SKM-1 (cell line): Measurements from ENCODE around the gene SPOPL.
"Not testable (repeated sequence)": the region's sequence is repeated elsewhere in the genome, so short reads cannot be mapped to it uniquely, and the experiment has no call there.

Source experiments
- DNase-seq: peaks from one replicate; lab custom pipeline; 2025; ENCODE audit not compliant: unreplicated experiment; lab: John Stamatoyannopoulos, UW

The SPOPL gene

DNA sequence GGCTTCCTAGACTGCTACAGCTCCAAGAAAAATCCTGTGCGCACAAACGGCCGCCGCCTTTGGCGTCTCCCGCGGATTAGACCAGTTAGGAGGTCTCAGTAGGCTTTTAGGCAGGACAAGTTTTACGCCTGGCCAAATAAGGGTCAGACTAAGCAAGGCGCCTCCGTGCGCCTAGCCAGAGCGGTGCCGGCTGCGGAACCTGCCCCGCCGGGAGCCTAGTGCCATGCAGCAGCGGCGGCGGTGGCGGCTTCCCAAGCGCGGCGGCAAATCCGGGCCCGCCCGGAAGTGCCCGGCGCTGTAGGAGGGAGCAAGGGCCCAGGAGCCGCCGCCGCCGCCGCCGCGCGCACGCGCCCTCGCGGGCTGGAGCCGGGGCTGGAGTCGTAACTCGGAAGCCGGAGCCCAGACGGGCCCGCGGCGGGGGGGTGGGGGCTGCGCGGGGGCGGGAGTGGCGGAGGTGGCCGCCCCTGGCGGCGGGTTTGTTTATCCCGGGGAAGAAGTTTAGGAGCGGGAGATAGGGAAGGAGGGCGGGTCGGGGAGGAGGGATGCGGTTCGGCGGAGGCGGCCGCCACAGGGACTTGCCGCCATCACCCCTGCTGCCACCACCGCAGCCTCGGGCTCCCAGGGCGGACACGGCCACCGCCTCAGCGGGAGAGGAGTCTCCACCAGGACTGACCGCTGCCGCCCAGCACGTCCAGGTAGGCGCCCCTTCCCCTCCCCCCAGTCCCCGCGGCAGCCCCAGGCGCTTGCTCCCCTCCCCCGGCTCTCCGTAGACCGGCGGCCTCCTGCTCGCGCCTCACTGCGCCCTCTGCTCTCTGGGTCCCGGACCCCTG is at the start of gene SPOPL:
TSS of gene SPOPL (plus strand) at position 346 of the 830 bp plus-strand sequence. CDS start 48,447 bp downstream, outside the sequence.
- DNase-seq = peak; percentile 77

- no peak for DNase-seq
Observed at GRCh38 chr2:138452324-138452723, 49.2 kb upstream of the SPOPL start.

GRCh38 chr2:138453815-138454214 is 47.8 kb upstream of the SPOPL start:
- no peak for DNase-seq

DNA sequence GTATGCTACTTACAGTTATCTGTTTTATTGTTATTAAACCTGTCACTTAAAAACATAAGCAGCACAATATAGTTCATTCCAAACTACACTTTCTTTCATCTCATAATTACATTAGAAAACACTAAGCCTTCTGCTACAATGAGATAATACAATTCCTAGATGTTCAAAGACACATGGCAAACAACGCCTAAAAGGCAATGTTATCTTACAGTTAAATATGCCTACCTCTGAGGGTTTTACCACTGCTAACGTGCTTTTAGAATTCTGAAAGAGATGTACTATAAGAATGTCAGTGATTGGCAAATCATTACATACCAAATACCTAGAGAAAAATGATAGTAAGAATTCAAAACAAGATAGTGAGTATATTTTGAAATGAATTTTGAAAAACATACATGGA is 46.8 kb upstream of the SPOPL start:
- no peak for DNase-seq

GRCh38 chr2:138455275-138455674 is 46.3 kb upstream of the SPOPL start:
- no peak for DNase-seq

DNA sequence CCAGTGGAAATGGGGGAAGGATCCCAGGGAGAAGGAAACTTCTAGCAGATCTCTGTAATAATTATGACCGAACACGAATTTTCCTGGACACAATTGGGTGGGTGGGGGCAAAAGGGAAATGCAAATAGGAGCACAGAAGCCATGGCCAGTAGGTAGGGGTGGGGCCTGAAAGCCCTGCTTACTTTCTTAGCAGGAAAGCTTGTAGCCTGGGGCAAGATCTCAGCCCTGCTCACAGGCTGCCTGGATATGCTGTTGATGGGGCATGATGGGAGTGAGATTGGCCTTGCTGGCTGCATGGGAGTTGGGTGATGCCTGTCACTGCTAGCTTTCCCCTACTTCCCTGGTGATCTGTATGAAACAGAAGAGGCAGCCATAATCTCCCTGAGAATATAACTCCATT is 45.9 kb upstream of the SPOPL start:
- DNase-seq = no peak

DNA sequence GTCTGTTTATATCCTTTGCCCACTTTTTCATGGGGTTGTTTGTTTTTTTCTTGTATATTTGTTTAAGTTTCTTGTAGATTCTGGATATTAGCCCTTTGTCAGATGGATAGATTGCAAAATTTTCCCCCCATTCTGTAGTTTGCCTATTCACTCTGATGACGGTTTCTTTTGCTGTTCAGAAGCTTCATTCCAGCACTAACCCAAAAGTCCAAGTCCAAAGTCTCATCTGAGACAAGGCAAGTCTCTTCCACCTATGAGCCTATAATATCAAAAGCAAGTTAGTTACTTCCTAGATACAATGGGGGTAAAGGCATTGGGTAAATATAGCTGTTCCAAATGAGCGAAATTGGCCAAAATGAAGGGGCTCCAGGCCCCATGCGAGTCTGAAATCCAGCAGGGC is 38.9 kb upstream of the SPOPL start:
- DNase-seq = not testable (repeated sequence)

- no peak for DNase-seq
Observed at GRCh38 chr2:138468617-138469016, 33.0 kb upstream of the SPOPL start.

DNA sequence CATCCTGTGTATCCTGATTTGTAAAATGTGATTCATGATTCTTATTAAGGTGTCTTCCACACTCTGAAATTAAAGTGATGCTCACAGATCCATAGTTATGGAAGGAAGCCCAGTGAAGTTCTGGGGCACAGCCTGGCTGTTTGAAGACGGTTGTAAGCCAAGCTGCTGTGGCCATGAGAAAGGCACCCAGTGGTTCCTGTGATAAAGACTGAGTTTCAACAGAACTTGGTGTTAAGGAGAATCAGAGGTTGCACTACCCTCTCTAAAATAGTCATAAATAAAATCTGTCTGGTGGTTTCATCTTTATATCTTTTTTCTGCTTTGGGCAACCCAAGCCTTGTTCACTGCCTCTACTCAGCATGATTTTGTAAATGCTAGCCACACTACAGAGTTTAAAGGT is 32.2 kb upstream of the SPOPL start:
- no peak for DNase-seq

- DNase-seq = no peak
Observed at GRCh38 chr2:138470941-138471340, 30.6 kb upstream of the SPOPL start.

DNA sequence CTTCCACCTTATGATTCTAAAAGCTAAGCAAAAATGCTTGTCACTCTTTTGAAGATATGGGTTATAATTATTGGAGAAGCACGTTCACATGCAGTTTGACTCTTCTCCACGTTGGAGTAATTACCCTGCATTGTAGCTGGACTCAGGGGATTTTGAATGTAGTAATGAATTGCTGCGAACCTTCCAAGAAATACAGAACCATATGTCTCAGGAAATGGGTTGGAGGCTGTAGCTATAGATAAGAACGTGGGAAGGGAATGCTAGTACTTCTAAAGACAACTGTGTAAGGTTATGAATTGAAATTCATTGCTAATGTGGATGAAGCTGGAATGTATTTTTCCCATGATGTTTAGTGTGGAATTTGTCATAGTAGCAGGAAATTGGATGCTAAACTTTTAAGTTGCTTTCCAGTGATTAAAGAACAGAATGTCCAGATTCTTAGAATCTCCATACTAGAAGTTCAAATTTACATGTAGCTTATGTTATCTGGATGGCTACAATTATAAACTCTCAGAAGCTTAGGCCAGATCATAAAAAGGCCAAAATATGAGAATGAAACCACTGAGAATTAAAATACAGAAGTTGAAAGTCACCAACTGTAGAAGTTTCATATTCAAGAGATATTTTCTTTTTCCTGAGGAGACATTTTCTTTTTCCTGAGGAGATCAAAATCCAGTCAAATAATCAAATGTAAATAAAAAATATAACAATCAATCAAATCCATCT is 27.3 kb upstream of the SPOPL start:
- DNase-seq = no peak

DNA sequence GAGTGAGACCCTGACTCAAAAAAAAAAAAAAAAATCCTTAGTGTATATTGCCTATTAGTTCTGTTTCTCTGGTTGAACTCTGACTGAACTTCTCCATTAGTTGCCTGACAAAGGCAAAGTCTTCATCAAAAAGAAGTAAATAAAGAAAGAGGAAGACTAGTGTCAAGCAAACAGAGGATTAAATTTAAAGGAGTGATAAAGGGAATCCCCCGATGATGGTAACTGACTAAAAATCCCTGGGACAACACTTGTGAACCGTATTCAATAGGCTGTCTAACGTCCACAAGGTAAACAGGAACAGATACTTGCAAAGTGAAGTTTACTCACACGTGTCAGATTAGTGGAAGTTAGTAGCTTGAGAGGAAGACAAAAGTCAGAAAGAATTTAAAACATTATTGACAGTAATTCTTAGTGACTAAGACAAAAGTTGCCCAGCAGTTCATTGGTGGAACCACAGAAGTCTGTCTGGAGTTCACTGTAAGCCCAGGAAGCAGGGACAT is 26.2 kb upstream of the SPOPL start:
- DNase-seq = peak; percentile 43

DNA sequence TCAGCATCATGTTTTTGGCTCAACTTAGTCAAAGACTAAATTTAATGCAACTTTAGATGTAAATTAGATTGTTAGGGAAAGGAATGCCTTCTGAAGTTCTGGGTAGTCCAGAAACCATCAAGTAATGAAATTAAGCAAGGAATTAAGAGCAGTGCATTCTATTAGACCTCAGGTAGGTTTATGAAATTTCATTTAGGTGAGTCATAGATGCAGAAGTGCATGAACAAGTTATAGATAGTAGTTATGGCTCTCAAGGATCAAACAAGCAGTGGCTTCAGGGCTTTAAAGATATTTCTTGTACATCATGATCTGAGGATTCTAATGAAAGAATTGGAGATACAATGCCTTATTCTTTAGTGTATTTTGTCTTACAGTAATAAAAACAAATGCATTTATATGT is 25.4 kb upstream of the SPOPL start:
- DNase-seq = no peak

DNA sequence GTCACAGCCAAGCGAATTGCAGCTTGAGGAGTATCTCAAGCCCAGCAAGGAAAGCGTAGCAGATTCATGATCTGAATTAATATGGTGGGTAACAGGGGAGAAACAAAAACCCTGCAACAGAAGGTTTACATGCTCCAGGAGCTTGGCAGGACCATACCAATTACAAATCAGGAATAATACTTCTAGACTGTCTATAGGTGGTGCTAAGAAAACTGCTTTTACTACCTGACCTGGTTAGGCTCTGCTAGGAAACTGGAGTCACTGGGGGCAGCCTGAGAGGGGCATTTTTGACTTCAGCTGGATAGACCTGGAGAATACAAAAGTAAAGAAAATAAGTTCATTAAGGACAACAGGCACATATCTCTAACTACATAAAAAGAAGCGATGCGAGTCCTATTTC is 24.6 kb upstream of the SPOPL start:
- no peak for DNase-seq

DNA sequence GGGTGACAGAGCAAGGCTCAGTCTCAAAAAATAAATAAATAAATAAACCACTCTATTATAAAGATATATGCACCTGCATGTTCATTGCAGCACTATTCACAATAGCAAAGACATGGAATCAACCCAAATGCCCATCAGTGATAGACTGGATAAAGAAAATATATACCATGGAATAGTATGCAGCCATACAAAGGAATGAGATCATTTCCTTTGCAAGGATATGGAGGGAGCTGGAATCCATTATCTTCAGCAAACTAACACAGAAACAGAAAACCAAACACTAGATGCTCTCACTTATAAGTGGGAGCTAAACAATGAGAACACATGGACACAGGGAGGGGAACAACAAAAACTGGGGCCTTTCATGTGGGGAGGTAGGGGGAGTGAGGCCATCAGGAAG is 18.8 kb upstream of the SPOPL start:
- not testable (repeated sequence) for DNase-seq

DNA sequence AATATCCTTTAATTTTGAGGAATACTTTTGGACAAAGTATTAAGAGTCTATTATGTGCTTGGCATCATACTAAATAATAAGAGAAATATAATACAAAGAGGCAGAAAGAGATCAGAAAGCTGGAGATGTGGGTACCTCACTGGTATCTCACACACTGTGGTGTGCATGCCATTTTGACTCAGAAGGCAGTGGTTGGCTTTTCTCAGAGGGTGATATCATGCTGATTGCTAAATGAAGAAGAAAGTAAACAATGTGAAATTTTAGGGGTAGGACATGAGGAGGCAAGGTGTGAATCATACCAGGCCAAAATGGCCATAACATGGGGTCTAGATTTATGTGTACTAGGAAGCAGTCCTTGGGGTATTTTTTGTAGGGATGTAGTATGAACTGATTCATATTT is 16.6 kb upstream of the SPOPL start:
- DNase-seq = no peak

DNA sequence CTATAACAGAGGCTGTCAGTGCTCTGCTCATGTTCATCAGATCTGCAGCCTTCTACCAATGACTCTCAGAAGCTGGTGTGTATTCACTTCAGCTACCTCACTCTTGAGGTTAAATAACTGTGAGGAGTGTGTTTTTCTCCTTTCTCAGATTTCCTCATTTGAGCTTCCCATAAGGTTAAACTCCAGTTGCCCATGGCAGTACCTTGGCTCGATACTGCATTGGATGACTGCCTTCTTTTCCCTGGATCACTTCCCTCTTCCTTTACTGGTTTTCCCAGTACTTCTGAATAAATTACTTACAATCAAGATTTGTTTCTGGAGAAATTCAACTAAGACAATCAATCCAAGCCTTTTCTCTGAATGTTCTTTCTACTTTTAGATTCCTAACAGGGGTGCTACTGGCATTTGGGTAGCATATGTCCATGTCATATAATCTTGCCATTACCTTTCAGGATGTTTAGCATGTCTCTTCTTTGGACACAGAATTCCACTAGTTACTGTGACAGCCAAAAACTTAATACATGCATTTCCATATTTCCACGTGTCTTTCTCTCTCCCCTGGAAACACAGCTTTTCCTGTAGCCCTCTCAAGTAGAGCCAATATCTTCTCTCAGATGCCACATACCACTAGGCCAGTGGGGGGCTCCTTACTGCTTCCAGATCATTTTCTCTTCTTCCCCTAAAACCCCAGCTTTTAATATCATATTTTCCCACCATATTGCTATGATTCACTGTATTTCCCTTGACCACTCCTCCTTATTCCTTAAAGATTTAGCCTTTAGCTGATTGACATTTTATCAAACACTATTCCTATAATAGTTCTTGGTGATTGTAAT is 15.0 kb upstream of the SPOPL start:
- DNase-seq = no peak

DNA sequence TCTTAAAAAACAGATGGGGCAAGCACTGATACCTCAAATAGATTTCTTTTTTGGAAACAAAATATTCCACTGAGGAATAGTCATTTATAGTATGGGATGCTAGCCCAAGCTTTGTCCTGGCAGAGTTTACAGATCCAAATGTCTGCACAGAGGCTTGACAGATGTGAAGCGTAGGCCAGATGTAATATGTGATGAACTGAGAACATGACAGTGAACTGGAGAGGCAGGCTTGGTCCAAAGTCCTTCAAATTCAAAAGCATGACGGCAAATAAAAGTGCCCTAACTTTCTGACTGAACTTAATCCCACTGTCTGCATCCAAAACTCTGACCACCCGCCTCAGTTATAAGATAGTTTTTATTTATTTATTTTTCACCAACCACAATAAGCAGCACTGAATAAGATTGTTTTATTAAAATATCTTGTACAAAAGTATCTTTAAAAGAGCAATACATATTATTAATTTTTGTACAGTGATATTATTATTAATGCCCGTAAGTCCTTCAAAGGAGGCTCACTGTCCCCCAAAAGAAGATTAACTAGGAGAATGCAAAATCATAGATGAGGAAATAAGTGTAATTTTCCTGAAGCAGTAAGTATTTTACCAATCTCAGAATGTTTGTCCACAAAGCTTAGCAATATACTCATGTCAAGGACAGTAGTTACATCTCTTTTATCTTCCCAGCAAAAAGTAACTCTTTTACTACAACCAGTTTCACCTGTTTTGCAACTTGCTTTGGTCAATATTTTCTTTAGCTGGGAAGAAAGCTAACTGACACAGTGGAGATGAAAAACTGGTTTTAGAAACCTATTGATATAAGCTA is 10.7 kb upstream of the SPOPL start:
- DNase-seq = no peak

GRCh38 chr2:138491495-138491862 is 10.1 kb upstream of the SPOPL start:
- no peak for DNase-seq

DNA sequence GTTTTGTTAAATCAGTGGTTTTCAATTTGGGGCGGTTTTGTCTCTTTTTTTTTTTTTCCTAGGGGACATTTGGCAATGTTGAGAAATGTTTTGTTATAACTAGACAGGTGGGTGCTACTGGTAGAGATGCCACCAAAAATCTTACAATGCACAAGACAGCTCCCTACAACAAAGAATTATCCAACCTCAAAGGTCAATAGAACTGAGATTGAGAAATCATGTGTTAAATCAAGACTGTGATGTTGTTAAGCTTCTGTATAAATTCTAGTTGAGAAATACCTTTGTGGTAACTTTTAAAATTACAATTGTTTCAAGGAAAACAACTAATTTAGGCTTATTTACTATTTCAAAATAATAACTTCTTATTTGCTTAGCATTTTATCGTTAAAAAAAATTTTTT is 9.4 kb upstream of the SPOPL start:
- DNase-seq = no peak

- DNase-seq = no peak
Observed at GRCh38 chr2:138493334-138493733, 8.2 kb upstream of the SPOPL start.
